Activated T-helper 2 cell treated with anti-CD3 and anti-CD28 coated beads, Interferon-gamma antibody, Interleukin-2, Interleukin-4, amounts not matched to agents 10 μg/mL and 5 μg/mL and 100 μg/mL, durations not matched to agents 14 hours and 24 hours and 36 hours (primary cell): ENCODE data around the gene GRIA4. TPM values are rescaled to one million over a fixed set of nuclear protein-coding genes. Genes with fewer than 3 reads are reported as not detected.

Experiments
- DNase-seq: peaks from one replicate; pipeline ENCODE4 v3.0.0; 2021; ENCODE audit warnings: low spot score
- H3K27ac Mint-ChIP-seq: one replicate; pipeline ENCODE4 v1.8.0; 2021; ENCODE audit warnings: mixed read lengths
- H3K27me3 Mint-ChIP-seq: one replicate; pipeline ENCODE4 v1.8.0; 2021; ENCODE audit warnings: low read depth, mixed read lengths
- H3K36me3 Mint-ChIP-seq: one replicate; pipeline ENCODE4 v1.8.0; 2021; ENCODE audit warnings: low read depth, mixed read lengths
- H3K4me1 Mint-ChIP-seq: one replicate; pipeline ENCODE4 v1.8.0; 2021; ENCODE audit warnings: low read depth, mixed read lengths
- H3K4me3 Mint-ChIP-seq: one replicate; pipeline ENCODE4 v1.8.0; 2021; ENCODE audit warnings: low read depth, mild to moderate bottlenecking, moderate library complexity, mixed read lengths
- H3K9me3 Mint-ChIP-seq: one replicate; pipeline ENCODE4 v1.8.0; 2021; ENCODE audit warnings: mixed read lengths
- intact Hi-C: fragments of 100-400 bp; cut with micrococcal nuclease; formaldehyde crosslinking; loops from one replicate; pipeline ENCODE4 v1.15.1; 2023
- total RNA-seq: library from RNA; stranded (reverse); gene quantifications from 2 replicates; pipeline ENCODE4 v1.2.3, GENCODE V29; 2022

The GRIA4 gene
- not detected in 2 replicates for total RNA-seq

GRCh38 chr11:105609832-105610781 is at the start of gene GRIA4:
Gene GRIA4, plus strand, starts transcription at chr11:105610073. Its CDS starts 925 bp downstream, at chr11:105610998.
- no peak within 1 kb of the TSS for H3K27ac Mint-ChIP-seq
- intact Hi-C loops, result no loop called here
- H3K4me1 Mint-ChIP-seq, result no peaks in the 10 kb centered on the region
- H3K9me3 Mint-ChIP-seq, result no peaks in the 10 kb centered on the region
- peaks cover 35% of the 10 kb centered on the region for H3K27me3 Mint-ChIP-seq
- H3K36me3 Mint-ChIP-seq, result no peaks in the 10 kb centered on the region
- no peak for DNase-seq
- H3K4me3 Mint-ChIP-seq, result no peak within 1 kb of the TSS

- H3K27ac Mint-ChIP-seq, result no peak overlapping the region
- H3K4me3 Mint-ChIP-seq, result no peak overlapping the region
- no peaks in the 10 kb centered on the region for H3K36me3 Mint-ChIP-seq
- H3K4me1 Mint-ChIP-seq, result no peaks in the 10 kb centered on the region
- DNase-seq, result no peak
- no peaks in the 10 kb centered on the region for H3K27me3 Mint-ChIP-seq
- no peaks in the 10 kb centered on the region for H3K9me3 Mint-ChIP-seq
- intact Hi-C loops, result no loop called here
Measured at GRCh38 chr11:105573091-105573490, 36.8 kb upstream of the GRIA4 start.

GRCh38 chr11:105574974-105575373 is 34.9 kb upstream of the GRIA4 start:
- no peak for DNase-seq
- Mint-ChIP-seq H3K27ac (no peak overlapping the region), H3K4me3 (no peak overlapping the region), H3K4me1 (no peaks in the 10 kb centered on the region), H3K9me3 (no peaks in the 10 kb centered on the region), H3K36me3 (no peaks in the 10 kb centered on the region), H3K27me3 (no peaks in the 10 kb centered on the region)
- intact Hi-C loops, result no loop called here

GRCh38 chr11:105577641-105578040 is 32.2 kb upstream of the GRIA4 start:
- Mint-ChIP-seq H3K4me3 (no peak overlapping the region), H3K9me3 (no peaks in the 10 kb centered on the region), H3K36me3 (no peaks in the 10 kb centered on the region), H3K4me1 (no peaks in the 10 kb centered on the region), H3K27ac (no peak overlapping the region), H3K27me3 (no peaks in the 10 kb centered on the region)
- DNase-seq, result no peak
- intact Hi-C loops, result no loop called here

GRCh38 chr11:105579111-105579510 is 30.8 kb upstream of the GRIA4 start:
- Mint-ChIP-seq H3K4me3 (no peak overlapping the region), H3K4me1 (no peaks in the 10 kb centered on the region), H3K27me3 (no peaks in the 10 kb centered on the region), H3K9me3 (no peaks in the 10 kb centered on the region), H3K36me3 (no peaks in the 10 kb centered on the region), H3K27ac (no peak overlapping the region)
- no peak for DNase-seq
- intact Hi-C loops, result no loop called here

- H3K27ac Mint-ChIP-seq, result no peak overlapping the region
- no peaks in the 10 kb centered on the region for H3K4me1 Mint-ChIP-seq
- H3K9me3 Mint-ChIP-seq, result no peaks in the 10 kb centered on the region
- DNase-seq, result no peak
- H3K36me3 Mint-ChIP-seq, result no peaks in the 10 kb centered on the region
- no peak overlapping the region for H3K4me3 Mint-ChIP-seq
- H3K27me3 Mint-ChIP-seq, result no peaks in the 10 kb centered on the region
- intact Hi-C loops, result no loop called here
Measured at GRCh38 chr11:105582497-105582896, 27.4 kb upstream of the GRIA4 start.

GRCh38 chr11:105588001-105588400 is 21.9 kb upstream of the GRIA4 start:
- DNase-seq, result no peak
- H3K36me3 Mint-ChIP-seq, result no peaks in the 10 kb centered on the region
- no peaks in the 10 kb centered on the region for H3K9me3 Mint-ChIP-seq
- intact Hi-C loops, result no loop called here
- H3K27me3 Mint-ChIP-seq, result no peaks in the 10 kb centered on the region
- H3K27ac Mint-ChIP-seq, result no peak overlapping the region
- no peak overlapping the region for H3K4me3 Mint-ChIP-seq
- no peaks in the 10 kb centered on the region for H3K4me1 Mint-ChIP-seq

- intact Hi-C loops, result no loop called here
Measured at GRCh38 chr11:105589346-105589745, 20.5 kb upstream of the GRIA4 start.

GRCh38 chr11:105592035-105592434 is 17.8 kb upstream of the GRIA4 start:
- Mint-ChIP-seq H3K4me1 (no peaks in the 10 kb centered on the region), H3K36me3 (no peaks in the 10 kb centered on the region), H3K27ac (no peak overlapping the region), H3K9me3 (no peaks in the 10 kb centered on the region), H3K4me3 (no peak overlapping the region), H3K27me3 (no peaks in the 10 kb centered on the region)
- no peak for DNase-seq
- intact Hi-C loops, result no loop called here

More at GRCh38 chr11:105589346-105589745, 20.5 kb upstream of the GRIA4 start:
- H3K27ac Mint-ChIP-seq, result no peak overlapping the region
- no peaks in the 10 kb centered on the region for H3K4me1 Mint-ChIP-seq
- no peaks in the 10 kb centered on the region for H3K36me3 Mint-ChIP-seq
- no peak for DNase-seq
- no peaks in the 10 kb centered on the region for H3K9me3 Mint-ChIP-seq
- H3K27me3 Mint-ChIP-seq, result no peaks in the 10 kb centered on the region
- H3K4me3 Mint-ChIP-seq, result no peak overlapping the region

GRCh38 chr11:105598371-105598770 is 11.5 kb upstream of the GRIA4 start:
- Mint-ChIP-seq H3K4me1 (no peaks in the 10 kb centered on the region), H3K36me3 (no peaks in the 10 kb centered on the region), H3K27ac (no peak overlapping the region), H3K27me3 (no peaks in the 10 kb centered on the region), H3K4me3 (no peak overlapping the region), H3K9me3 (no peaks in the 10 kb centered on the region)
- DNase-seq, result no peak
- intact Hi-C loops, result no loop called here

- no peaks in the 10 kb centered on the region for H3K4me1 Mint-ChIP-seq
- no peak overlapping the region for H3K4me3 Mint-ChIP-seq
- H3K27ac Mint-ChIP-seq, result no peak overlapping the region
- intact Hi-C loops, result no loop called here
- no peak for DNase-seq
- no peaks in the 10 kb centered on the region for H3K27me3 Mint-ChIP-seq
- H3K36me3 Mint-ChIP-seq, result no peaks in the 10 kb centered on the region
- no peaks in the 10 kb centered on the region for H3K9me3 Mint-ChIP-seq
Measured at GRCh38 chr11:105603156-105603555, 6.7 kb upstream of the GRIA4 start.

GRCh38 chr11:105609341-105609781 is 512 bp upstream of the GRIA4 start:
- DNase-seq, result no peak
- H3K36me3 Mint-ChIP-seq, result no peaks in the 10 kb centered on the region
- H3K4me3 Mint-ChIP-seq, result no peak overlapping the region
- intact Hi-C loops, result no loop called here
- H3K27me3 Mint-ChIP-seq, result peaks cover 35% of the 10 kb centered on the region
- no peaks in the 10 kb centered on the region for H3K4me1 Mint-ChIP-seq
- H3K27ac Mint-ChIP-seq, result no peak overlapping the region
- no peaks in the 10 kb centered on the region for H3K9me3 Mint-ChIP-seq

GRCh38 chr11:105610871-105611571 is 1.1 kb downstream of the GRIA4 start:
- Mint-ChIP-seq H3K27ac (no peak overlapping the region), H3K27me3 (peaks cover 35% of the 10 kb centered on the region), H3K9me3 (no peaks in the 10 kb centered on the region), H3K4me3 (no peak overlapping the region), H3K4me1 (no peaks in the 10 kb centered on the region), H3K36me3 (no peaks in the 10 kb centered on the region)
- DNase-seq, result no peak
- intact Hi-C loops, result no loop called here
